Prostate gland (tissue), 2 donors: ENCODE data around the gene RUFY4.

Experiments
- CTCF ChIP-seq, 4 experiments: fragments of 200-600 bp in 2 of 4; fragments of 450-650 bp in 2 of 4; sonication (generic) in 2 of 4; IDR thresholded peaks; 1 replicate in 3 of 4; 2 replicates in 1 of 4; pipeline ENCODE4 v1.5.1; 2016 to 2019; ENCODE audit warnings: antibody characterized with exemption in 4 of 4, mild to moderate bottlenecking in 2 of 4, moderate library complexity in 2 of 4
- POLR2AphosphoS5 ChIP-seq: sonication (generic); formaldehyde crosslinking; IDR thresholded peaks from one replicate; pipeline ENCODE4 v1.6.1; 2017; ENCODE audit warnings: antibody characterized with exemption

- no peak for TF ChIP-seq CTCF (IDR thresholded peaks at IDR 0.05)
- no peak for TF ChIP-seq POLR2AphosphoS5
Observed at GRCh38 chr2:218069606-218070300, 700 bp downstream of the RUFY4 start.
